Aorta (tissue), 5 donors: Measurements from ENCODE around the gene SHQ1. TPM values are rescaled to one million over a fixed set of nuclear protein-coding genes. Genes with fewer than 3 reads are reported as not detected.

Experiments
- ATAC-seq: fragments of 200-7000 bp; cut with Tn5 transposase; one replicate; pipeline ENCODE4 v1.9.1; 2022; ENCODE audit warnings: moderate library complexity; ENCODE audit not compliant: low FRiP score
- DNase-seq, 2 donors: peaks; one replicate each; pipeline ENCODE4 v3.0.0-alpha.2; 2020
- H3K27ac ChIP-seq, 2 donors: one replicate each; pipeline ENCODE4 v1.5.1; 2013; ENCODE audit warnings: low read length in 2 of 2, mild to moderate bottlenecking in 2 of 2, moderate library complexity in 2 of 2, control low read depth in 1 of 2, inconsistent platforms in 1 of 2, low read depth in 1 of 2
- H3K27me3 ChIP-seq, 2 donors: one replicate each; pipeline ENCODE4 v1.6.1; 2013; ENCODE audit warnings: control low read depth in 1 of 2, low read length in 1 of 2, mild to moderate bottlenecking in 1 of 2, moderate library complexity in 1 of 2; ENCODE audit not compliant: insufficient read depth in 2 of 2, control insufficient read depth in 1 of 2
- H3K36me3 ChIP-seq, 2 donors: one replicate each; pipeline ENCODE4 v1.6.1; 2013; ENCODE audit warnings: control low read depth in 1 of 2, low read length in 1 of 2, mild to moderate bottlenecking in 1 of 2; ENCODE audit not compliant: insufficient read depth in 2 of 2, control insufficient read depth in 1 of 2
- H3K4me1 ChIP-seq, 2 donors: one replicate each; pipeline ENCODE4 v1.6.1; 2013; ENCODE audit warnings: low read length in 2 of 2, control low read depth in 1 of 2, mild to moderate bottlenecking in 1 of 2, moderate library complexity in 1 of 2; ENCODE audit not compliant: insufficient read depth in 2 of 2, control insufficient read depth in 1 of 2
- H3K4me3 ChIP-seq, 2 donors: one replicate each; pipeline ENCODE4 v1.5.1; 2013; ENCODE audit warnings: low read length in 2 of 2, control low read depth in 1 of 2, mild to moderate bottlenecking in 1 of 2
- H3K9me3 ChIP-seq: one replicate; pipeline ENCODE4 v1.6.1; 2013; ENCODE audit warnings: mild to moderate bottlenecking, low read length; ENCODE audit not compliant: control insufficient read depth
- WGBS, 2 donors: extraction: QIAGEN DNeasy Blood & Tissue Kit; methylation state at CpG; one replicate each; pipeline ENCODE4 v1.1.7; 2013; 5-methylcytosine and 5-hydroxymethylcytosine counted together
- intact Hi-C, 2 donors: fragments of 100-400 bp; cut with DNase I; formaldehyde crosslinking; loops; one replicate each; pipeline versions ENCODE4 v1.14.2 to v1.15.0; 2022
- polyA plus RNA-seq, 2 donors: library from polyadenylated mRNA; stranded (reverse); fragments of 200-250 nt; gene quantifications; one replicate each; pipeline ENCODE4 v1.2.3, GENCODE V29; 2013
- total RNA-seq, 2 donors: library from RNA; stranded (reverse); fragmentation: NEBNext Ultra II Directional; extraction: Animal tissue kit (Norgen Biotek cat#: 25700); gene quantifications; one replicate each; pipeline ENCODE4 v1.2.1, GENCODE V29; 2021
- donor health status: healthy with polysubstance abuse.
- donor health status: Bipolar disorder and iron deficiency.
- donor health status: DM: no; HTN: no; CAD: no.
- donor health status: DM: no; HTN: no; CAD: no.
- donor health status: DM: yes; HTN: yes; CAD: no.

SHQ1 gene
- total and polyA plus RNA-seq, 4 donors, result 6.0 to 19.0 (median 11.9) TPM

GRCh38 chr3:72836416-72836815 is 11.8 kb downstream of the SHQ1 start:
- no peak for DNase-seq
- H3K4me1 ChIP-seq, result no peaks in the 10 kb centered on the region
- H3K27me3 ChIP-seq, result no peaks in the 10 kb centered on the region
- H3K36me3 ChIP-seq, result no peaks in the 10 kb centered on the region
- no peaks in the 10 kb centered on the region for H3K9me3 ChIP-seq
- no peak for ATAC-seq
- 95 to 100% methylated on average over 1 to 3 of the region's 3 CpGs for WGBS, 2 donors
- intact Hi-C loops, result no loop called here
- no peak overlapping the region for H3K27ac ChIP-seq
- no peak overlapping the region for H3K4me3 ChIP-seq

- Histone ChIP-seq H3K4me3 (no peak overlapping the region), H3K27me3 (no peaks in the 10 kb centered on the region), H3K27ac (no peak overlapping the region), H3K9me3 (no peaks in the 10 kb centered on the region), H3K36me3 (peaks cover 0 to 2% of the 10 kb centered on the region in 2 donors), H3K4me1 (no peaks in the 10 kb centered on the region)
- DNase-seq (no peak), ATAC-seq (no peak)
- intact Hi-C loops, result no loop called here
These were observed 17.6 kb downstream of the SHQ1 start for GRCh38 chr3:72830452-72831223.

GRCh38 chr3:72829701-72830100 is 18.5 kb downstream of the SHQ1 start:
- Histone ChIP-seq H3K36me3 (peaks cover 0 to 2% of the 10 kb centered on the region in 2 donors), H3K4me1 (no peaks in the 10 kb centered on the region), H3K4me3 (no peak overlapping the region), H3K27me3 (no peaks in the 10 kb centered on the region), H3K9me3 (no peaks in the 10 kb centered on the region), H3K27ac (no peak overlapping the region)
- no peak for ATAC-seq
- intact Hi-C loops, result loop anchor here in 1 of 2 donors (10.0 kb wide), 1 partner anchor 555 kb away; no protein-coding TSS in a partner anchor
- no peak for DNase-seq

- intact Hi-C loops, result loop anchor here (2.0 to 10.0 kb wide), 5 partner anchors 159 to 1089 kb away; no protein-coding TSS in a partner anchor
- Histone ChIP-seq H3K4me3 (no peak overlapping the region), H3K27ac (no peak overlapping the region), H3K9me3 (no peaks in the 10 kb centered on the region), H3K4me1 (peaks cover 2% of the 10 kb centered on the region in 2 donors), H3K36me3 (no peaks in the 10 kb centered on the region), H3K27me3 (no peaks in the 10 kb centered on the region)
- DNase-seq, result no peak
- WGBS, 2 donors, result 65 to 67% methylated on average over 8 of the region's 8 CpGs
- ATAC-seq, result no peak
These were observed 27.0 kb downstream of the SHQ1 start for GRCh38 chr3:72821161-72821781.

GRCh38 chr3:72820415-72820814 is 27.8 kb downstream of the SHQ1 start:
- no peaks in the 10 kb centered on the region for H3K9me3 ChIP-seq
- no peak overlapping the region for H3K27ac ChIP-seq
- DNase-seq (no peak), ATAC-seq (no peak)
- H3K27me3 ChIP-seq, result no peaks in the 10 kb centered on the region
- intact Hi-C loops, result loop anchor here (2.0 to 10.0 kb wide), 5 partner anchors 158 to 1088 kb away; no protein-coding TSS in a partner anchor
- H3K36me3 ChIP-seq, result no peaks in the 10 kb centered on the region
- H3K4me3 ChIP-seq, result no peak overlapping the region
- peaks cover 2% of the 10 kb centered on the region in 2 donors for H3K4me1 ChIP-seq

- no peak overlapping the region for H3K4me3 ChIP-seq
- WGBS, 2 donors, result 34 to 61% methylated on average over 1 of the region's 1 CpG
- DNase-seq (no peak), ATAC-seq (peak; percentile 72)
- peaks cover 2% of the 10 kb centered on the region in 2 donors for H3K4me1 ChIP-seq
- no peak overlapping the region for H3K27ac ChIP-seq
- no peaks in the 10 kb centered on the region for H3K36me3 ChIP-seq
- intact Hi-C loops, result no loop called here
- no peaks in the 10 kb centered on the region for H3K9me3 ChIP-seq
- no peaks in the 10 kb centered on the region for H3K27me3 ChIP-seq
These were observed 29.3 kb downstream of the SHQ1 start for GRCh38 chr3:72818905-72819304.

- Histone ChIP-seq H3K27me3 (no peaks in the 10 kb centered on the region), H3K4me1 (peaks cover 2% of the 10 kb centered on the region in 2 donors), H3K27ac (no peak overlapping the region), H3K9me3 (no peaks in the 10 kb centered on the region), H3K4me3 (no peak overlapping the region), H3K36me3 (no peaks in the 10 kb centered on the region)
- ATAC-seq (no peak), DNase-seq (no peak)
- intact Hi-C loops, result no loop called here
- 76 to 88% methylated on average over 3 of the region's 3 CpGs for WGBS, 2 donors
These were observed 30.0 kb downstream of the SHQ1 start for GRCh38 chr3:72818092-72818773.

- Histone ChIP-seq H3K4me1 (peaks cover 2% of the 10 kb centered on the region in 2 donors), H3K27ac (no peak overlapping the region), H3K4me3 (no peak overlapping the region), H3K27me3 (no peaks in the 10 kb centered on the region), H3K36me3 (no peaks in the 10 kb centered on the region), H3K9me3 (no peaks in the 10 kb centered on the region)
- DNase-seq (no peak), ATAC-seq (no peak)
- WGBS, 2 donors, result 91 to 93% methylated on average over 3 of the region's 3 CpGs
- intact Hi-C loops, result no loop called here
These were observed 31.3 kb downstream of the SHQ1 start for GRCh38 chr3:72816862-72817355.
